Nephron progenitor cell (in vitro differentiated cells): ENCODE results near the gene RBMS3.

Experiments used
- DNase-seq: peaks from one replicate; pipeline ENCODE4 v3.0.0; 2021
- H3K27ac Mint-ChIP-seq: 2 replicates; pipeline ENCODE4 v1.8.0; 2021; ENCODE audit warnings: mild to moderate bottlenecking, moderate library complexity, mixed read lengths
- H3K27me3 Mint-ChIP-seq: 2 replicates; pipeline ENCODE4 v1.8.0; 2021; ENCODE audit warnings: mild to moderate bottlenecking, low read depth, mixed read lengths; ENCODE audit not compliant: poor library complexity
- H3K36me3 Mint-ChIP-seq: 2 replicates; pipeline ENCODE4 v1.8.0; 2021; ENCODE audit warnings: low read depth, mixed read lengths
- H3K4me1 Mint-ChIP-seq: 2 replicates; pipeline ENCODE4 v1.8.0; 2021; ENCODE audit warnings: mixed read lengths
- H3K4me3 Mint-ChIP-seq: 2 replicates; pipeline ENCODE4 v1.8.0; 2021; ENCODE audit warnings: mild to moderate bottlenecking, moderate library complexity, mixed read lengths
- H3K9me3 Mint-ChIP-seq: 2 replicates; pipeline ENCODE4 v1.8.0; 2021; ENCODE audit warnings: mild to moderate bottlenecking, moderate library complexity, mixed read lengths
- TF ChIP-seq, protein P1 (sequence below): fragments of 200-600 bp; sonication (generic); IDR thresholded peaks from 2 replicates; pipeline ENCODE4 v1.5.0; 2021; ENCODE audit warnings: antibody characterized with exemption

The RBMS3 gene

GRCh38 chr3:29314727-29315088 is 33.8 kb downstream of the RBMS3 start:
- TF ChIP-seq, protein P1, sequence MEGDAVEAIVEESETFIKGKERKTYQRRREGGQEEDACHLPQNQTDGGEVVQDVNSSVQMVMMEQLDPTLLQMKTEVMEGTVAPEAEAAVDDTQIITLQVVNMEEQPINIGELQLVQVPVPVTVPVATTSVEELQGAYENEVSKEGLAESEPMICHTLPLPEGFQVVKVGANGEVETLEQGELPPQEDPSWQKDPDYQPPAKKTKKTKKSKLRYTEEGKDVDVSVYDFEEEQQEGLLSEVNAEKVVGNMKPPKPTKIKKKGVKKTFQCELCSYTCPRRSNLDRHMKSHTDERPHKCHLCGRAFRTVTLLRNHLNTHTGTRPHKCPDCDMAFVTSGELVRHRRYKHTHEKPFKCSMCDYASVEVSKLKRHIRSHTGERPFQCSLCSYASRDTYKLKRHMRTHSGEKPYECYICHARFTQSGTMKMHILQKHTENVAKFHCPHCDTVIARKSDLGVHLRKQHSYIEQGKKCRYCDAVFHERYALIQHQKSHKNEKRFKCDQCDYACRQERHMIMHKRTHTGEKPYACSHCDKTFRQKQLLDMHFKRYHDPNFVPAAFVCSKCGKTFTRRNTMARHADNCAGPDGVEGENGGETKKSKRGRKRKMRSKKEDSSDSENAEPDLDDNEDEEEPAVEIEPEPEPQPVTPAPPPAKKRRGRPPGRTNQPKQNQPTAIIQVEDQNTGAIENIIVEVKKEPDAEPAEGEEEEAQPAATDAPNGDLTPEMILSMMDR: no peak
- no peak for DNase-seq
- H3K4me3 Mint-ChIP-seq: no peak overlapping the region
- H3K27me3 Mint-ChIP-seq: no peaks in the 10 kb centered on the region
- no peak overlapping the region for H3K27ac Mint-ChIP-seq
- no peaks in the 10 kb centered on the region for H3K9me3 Mint-ChIP-seq
- H3K36me3 Mint-ChIP-seq: no peaks in the 10 kb centered on the region
- H3K4me1 Mint-ChIP-seq: peaks cover 46% of the 10 kb centered on the region

GRCh38 chr3:29317659-29318173 is 36.8 kb downstream of the RBMS3 start:
- Mint-ChIP-seq H3K4me1 (peaks cover 29% of the 10 kb centered on the region), H3K27me3 (no peaks in the 10 kb centered on the region), H3K36me3 (no peaks in the 10 kb centered on the region), H3K9me3 (no peaks in the 10 kb centered on the region), H3K27ac (no peak overlapping the region), H3K4me3 (no peak overlapping the region)
- DNase-seq: no peak
- TF ChIP-seq, protein P1: no peak

GRCh38 chr3:29318251-29318650 is 37.4 kb downstream of the RBMS3 start:
- no peak overlapping the region for H3K27ac Mint-ChIP-seq
- H3K4me1 Mint-ChIP-seq: peaks cover 24% of the 10 kb centered on the region
- TF ChIP-seq, protein P1: no peak
- no peaks in the 10 kb centered on the region for H3K9me3 Mint-ChIP-seq
- no peaks in the 10 kb centered on the region for H3K27me3 Mint-ChIP-seq
- DNase-seq: no peak
- no peak overlapping the region for H3K4me3 Mint-ChIP-seq
- no peaks in the 10 kb centered on the region for H3K36me3 Mint-ChIP-seq

- TF ChIP-seq, protein P1: no peak
- H3K36me3 Mint-ChIP-seq: no peaks in the 10 kb centered on the region
- no peak for DNase-seq
- peaks cover 20% of the 10 kb centered on the region for H3K4me1 Mint-ChIP-seq
- H3K27ac Mint-ChIP-seq: no peak overlapping the region
- H3K27me3 Mint-ChIP-seq: no peaks in the 10 kb centered on the region
- no peak overlapping the region for H3K4me3 Mint-ChIP-seq
- H3K9me3 Mint-ChIP-seq: no peaks in the 10 kb centered on the region
Measured at GRCh38 chr3:29319262-29319661, 38.4 kb downstream of the RBMS3 start.

DNA sequence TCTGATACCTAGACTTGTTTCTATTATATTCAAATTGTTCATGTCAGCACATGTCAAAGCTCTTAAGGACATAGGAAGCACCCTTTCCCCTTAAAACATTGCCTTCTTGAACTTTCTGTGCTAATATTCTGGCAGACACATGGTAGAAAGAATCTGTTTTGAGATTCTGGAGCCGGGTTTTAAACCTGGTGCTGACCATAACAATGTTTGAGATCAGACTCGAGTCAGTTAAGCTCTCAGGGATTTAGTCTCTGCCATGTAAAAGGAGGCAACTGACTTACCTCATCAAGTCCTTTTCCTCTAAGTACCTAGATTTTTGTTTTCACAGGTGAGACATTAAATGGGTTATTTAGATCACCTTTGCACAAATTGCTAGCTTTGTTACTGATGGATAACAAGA is 38.9 kb downstream of the RBMS3 start:
- H3K36me3 Mint-ChIP-seq: no peaks in the 10 kb centered on the region
- no peaks in the 10 kb centered on the region for H3K9me3 Mint-ChIP-seq

GRCh38 chr3:29322586-29322985 is 41.7 kb downstream of the RBMS3 start:
- H3K27ac Mint-ChIP-seq: no peak overlapping the region
- no peaks in the 10 kb centered on the region for H3K36me3 Mint-ChIP-seq
- no peak overlapping the region for H3K4me3 Mint-ChIP-seq
- H3K9me3 Mint-ChIP-seq: no peaks in the 10 kb centered on the region
- H3K27me3 Mint-ChIP-seq: no peaks in the 10 kb centered on the region
- H3K4me1 Mint-ChIP-seq: peaks cover 18% of the 10 kb centered on the region
- TF ChIP-seq, protein P1: no peak
- no peak for DNase-seq

More for the DNA sequence above, 38.9 kb downstream of the RBMS3 start:
- H3K27ac Mint-ChIP-seq: no peak overlapping the region
- H3K4me1 Mint-ChIP-seq: peaks cover 23% of the 10 kb centered on the region
- DNase-seq: no peak
- no peak overlapping the region for H3K4me3 Mint-ChIP-seq
- TF ChIP-seq, protein P1: no peak
- no peaks in the 10 kb centered on the region for H3K27me3 Mint-ChIP-seq
